Naive thymus-derived CD4-positive, alpha-beta T cell (primary cell): ENCODE results near the gene LRRC31. TPM values are rescaled to one million over a fixed set of nuclear protein-coding genes. Genes with fewer than 3 reads are reported as not detected.

ENCODE experiments used
- ATAC-seq: fragments of 150-1000 bp; cut with Tn5 transposase; 2 replicates; pipeline ENCODE4 v1.10.0; 2021; ENCODE audit warnings: mild to moderate bottlenecking, moderate library complexity
- CTCF ChIA-PET: fragments of 350-600 bp; sonication (Branson Sonifier 250); formaldehyde crosslinking; loops from one replicate; lab custom pipeline; 2021; ENCODE audit warnings: antibody characterized with exemption; lab: Charles Lee
- POLR2A ChIA-PET: fragments of 350-600 bp; sonication (Branson Sonifier 250); formaldehyde crosslinking; loops from one replicate; lab custom pipeline; 2021; ENCODE audit warnings: antibody characterized with exemption, inconsistent platforms; lab: Charles Lee
- DNase-seq, 9 donors: peaks; one replicate each; pipeline versions ENCODE4 v3.0.0 to v3.0.0-alpha.2; 2020 to 2022; ENCODE audit warnings: mixed read lengths in 1 of 9
- H3K27ac ChIP-seq: one replicate; pipeline ENCODE4 v1.7.0; 2013; ENCODE audit warnings: mild to moderate bottlenecking, low read depth, low read length, moderate library complexity
- H3K27me3 ChIP-seq, 2 donors: one replicate each; pipeline ENCODE4 v1.7.0; 2013; ENCODE audit warnings: low read length in 2 of 2, mild to moderate bottlenecking in 2 of 2, moderate library complexity in 2 of 2; ENCODE audit not compliant: control insufficient read depth in 2 of 2, insufficient read depth in 2 of 2
- H3K36me3 ChIP-seq, 3 experiments: 1 replicate in 2 of 3; 2 replicates in 1 of 3; pipeline ENCODE4 v1.7.0; 2013; ENCODE audit warnings: low read length in 3 of 3, mild to moderate bottlenecking in 3 of 3, moderate library complexity in 1 of 3; ENCODE audit not compliant: insufficient read depth in 3 of 3, control insufficient read depth in 2 of 3
- H3K4me1 ChIP-seq, 2 donors: one replicate each; pipeline ENCODE4 v1.7.0; 2013; ENCODE audit warnings: low read length in 2 of 2, mild to moderate bottlenecking in 2 of 2, moderate library complexity in 1 of 2; ENCODE audit not compliant: control insufficient read depth in 2 of 2, insufficient read depth in 2 of 2
- H3K4me3 ChIP-seq: 2 replicates; pipeline ENCODE4 v1.7.0; 2013; ENCODE audit warnings: mild to moderate bottlenecking, low read length
- H3K9me3 ChIP-seq, 3 experiments: 1 replicate in 2 of 3; 2 replicates in 1 of 3; pipeline ENCODE4 v1.7.0; 2013; ENCODE audit warnings: low read length in 3 of 3; ENCODE audit not compliant: control insufficient read depth in 2 of 3
- H3K27ac Mint-ChIP-seq, 9 donors: one replicate each; pipeline ENCODE4 v1.8.0; 2020 to 2022; ENCODE audit warnings: mixed read lengths in 9 of 9, mild to moderate bottlenecking in 8 of 9, moderate library complexity in 5 of 9, inconsistent platforms in 2 of 9
- H3K27me3 Mint-ChIP-seq, 5 donors: one replicate each; pipeline ENCODE4 v1.8.0; 2021 to 2022; ENCODE audit warnings: mixed read lengths in 5 of 5, mild to moderate bottlenecking in 1 of 5
- H3K36me3 Mint-ChIP-seq, 5 donors: one replicate each; pipeline ENCODE4 v1.8.0; 2020 to 2022; ENCODE audit warnings: mixed read lengths in 5 of 5, mild to moderate bottlenecking in 3 of 5, inconsistent platforms in 1 of 5
- H3K4me1 Mint-ChIP-seq, 7 donors: one replicate each; pipeline ENCODE4 v1.8.0; 2020 to 2022; ENCODE audit warnings: mixed read lengths in 7 of 7, mild to moderate bottlenecking in 3 of 7, inconsistent platforms in 1 of 7
- H3K4me3 Mint-ChIP-seq, 10 donors: one replicate each; pipeline ENCODE4 v1.8.0; 2020 to 2022; ENCODE audit warnings: mild to moderate bottlenecking in 10 of 10, mixed read lengths in 10 of 10, moderate library complexity in 6 of 10, inconsistent platforms in 2 of 10
- H3K9me3 Mint-ChIP-seq, 11 donors: one replicate each; pipeline ENCODE4 v1.8.0; 2020 to 2022; ENCODE audit warnings: mixed read lengths in 11 of 11, mild to moderate bottlenecking in 4 of 11, inconsistent platforms in 1 of 11, moderate library complexity in 1 of 11
- intact Hi-C, 2 donors: fragments of 100-400 bp; cut with micrococcal nuclease; formaldehyde crosslinking; loops; one replicate each; pipeline ENCODE4 v1.15.1; 2023
- polyA plus RNA-seq, 2 donors: library from polyadenylated mRNA; unstranded; fragments of 300-500 nt; fragmentation: Illumina TruSeq; gene quantifications; one replicate each; pipeline ENCODE4 v1.2.3, GENCODE V29; 2021
- total RNA-seq, 6 experiments: library from RNA in 5 of 6; stranded (reverse) in 5 of 6; gene quantifications; 1 replicate in 5 of 6; 2 replicates in 1 of 6; pipeline ENCODE4 v1.2.3 and lab custom pipeline; 2021 to 2026

Gene LRRC31
- total and polyA plus RNA-seq, 7 experiments from 2014 or later, result not detected

DNA sequence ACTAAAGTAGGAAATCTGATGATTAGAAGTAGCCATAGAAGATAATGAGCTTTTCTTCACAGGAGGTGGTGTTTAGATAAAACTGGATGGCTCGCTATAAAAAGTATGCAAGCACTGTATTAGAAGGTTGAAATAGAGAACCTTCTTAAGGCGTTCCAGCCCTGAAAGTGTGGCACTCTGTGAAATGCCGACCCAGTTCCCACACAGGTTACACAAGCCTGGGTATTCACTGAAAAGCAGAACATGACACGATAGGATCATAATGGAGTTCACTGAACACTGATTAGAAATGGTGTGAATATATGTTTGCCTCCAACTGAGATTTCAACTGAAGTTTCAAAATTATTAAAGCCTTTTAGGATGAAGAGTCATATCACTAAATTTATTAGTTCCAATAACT, 42.0 kb downstream of the LRRC31 start:
- H3K27ac Mint-ChIP-seq, result no peak overlapping the region
- Histone ChIP-seq H3K4me3 (no peak overlapping the region), H3K27ac (no peak overlapping the region), H3K4me1 (no peaks in the 10 kb centered on the region), H3K36me3 (no peaks in the 10 kb centered on the region), H3K27me3 (no peaks in the 10 kb centered on the region), H3K9me3 (no peaks in the 10 kb centered on the region)
- H3K4me1 Mint-ChIP-seq, result peaks cover 0 to 9% (median 0%) of the 10 kb centered on the region in 7 donors
- CTCF ChIA-PET, result no interaction called here
- ATAC-seq (no peak), DNase-seq (no peak)
- no peaks in the 10 kb centered on the region for H3K9me3 Mint-ChIP-seq
- H3K4me3 Mint-ChIP-seq, result no peak overlapping the region
- POLR2A ChIA-PET, result no interaction called here
- H3K36me3 Mint-ChIP-seq, result peaks cover 0 to 3% (median 0%) of the 10 kb centered on the region in 5 donors
- intact Hi-C loops, result no loop called here
- peaks cover 0 to 10% (median 6%) of the 10 kb centered on the region in 5 donors for H3K27me3 Mint-ChIP-seq

DNA sequence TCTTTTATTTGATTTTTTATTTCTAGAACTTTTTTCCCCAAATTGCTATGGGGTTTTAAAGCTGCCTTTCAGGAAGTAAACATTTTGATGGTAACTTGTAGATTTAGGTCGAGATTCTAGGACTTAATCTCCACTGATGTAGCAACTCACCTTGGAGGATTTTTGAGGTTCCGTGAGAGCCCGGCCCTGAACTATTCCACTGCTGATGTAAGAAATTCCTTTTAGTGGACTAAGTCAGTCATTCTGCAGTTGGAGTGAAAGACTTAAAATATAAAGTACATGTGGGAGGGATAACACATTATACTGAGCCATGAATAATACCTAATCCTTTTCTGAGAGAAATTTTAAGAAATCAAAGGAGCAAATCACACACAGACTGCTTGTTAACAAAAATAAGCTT, 44.4 kb downstream of the LRRC31 start:
- Histone ChIP-seq H3K9me3 (no peaks in the 10 kb centered on the region), H3K27ac (no peak overlapping the region), H3K27me3 (no peaks in the 10 kb centered on the region), H3K4me1 (no peaks in the 10 kb centered on the region), H3K36me3 (no peaks in the 10 kb centered on the region), H3K4me3 (no peak overlapping the region)
- peaks cover 0 to 3% (median 0%) of the 10 kb centered on the region in 5 donors for H3K36me3 Mint-ChIP-seq
- intact Hi-C loops, result no loop called here
- ATAC-seq (no peak), DNase-seq (no peak)
- POLR2A ChIA-PET, result no interaction called here
- H3K27ac Mint-ChIP-seq, result no peak overlapping the region
- peaks cover 6 to 18% (median 13%) of the 10 kb centered on the region in 5 donors for H3K27me3 Mint-ChIP-seq
- H3K9me3 Mint-ChIP-seq, result no peaks in the 10 kb centered on the region
- CTCF ChIA-PET, result interaction anchor here (0.6 kb wide), 1 partner anchor 11 kb away, joined by 3 read pairs; no protein-coding TSS in a partner anchor
- no peak overlapping the region for H3K4me3 Mint-ChIP-seq
- peaks cover 0 to 9% (median 0%) of the 10 kb centered on the region in 7 donors for H3K4me1 Mint-ChIP-seq

DNA sequence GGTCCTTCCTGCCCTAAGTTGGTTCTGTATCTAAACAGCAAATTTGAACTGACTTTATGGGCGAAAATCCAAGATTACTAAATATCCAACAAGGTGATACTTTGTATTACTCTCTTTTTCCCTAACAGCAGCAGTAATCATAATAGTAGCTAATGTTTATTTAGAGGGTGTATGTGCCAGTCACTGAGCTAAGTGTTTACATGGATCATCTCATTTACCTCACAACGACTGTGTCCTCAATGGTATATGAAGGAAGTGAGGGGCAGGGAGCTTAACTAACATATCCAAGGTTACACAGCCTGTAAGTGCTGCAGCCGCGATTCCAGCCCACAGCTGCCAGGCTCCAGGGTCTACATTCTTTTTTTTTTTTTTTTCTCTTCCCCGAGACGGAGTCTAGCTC, 46.8 kb downstream of the LRRC31 start:
- H3K27me3 Mint-ChIP-seq, result peaks cover 11 to 32% (median 23%) of the 10 kb centered on the region in 5 donors
- CTCF ChIA-PET, result no interaction called here
- no peak overlapping the region for H3K4me3 Mint-ChIP-seq
- POLR2A ChIA-PET, result no interaction called here
- no peak overlapping the region for H3K4me3 ChIP-seq
- peaks cover 0 to 3% (median 0%) of the 10 kb centered on the region in 11 donors for H3K9me3 Mint-ChIP-seq
- peaks cover 0 to 4% (median 0%) of the 10 kb centered on the region in 5 donors for H3K36me3 Mint-ChIP-seq
- H3K4me1 ChIP-seq, result no peaks in the 10 kb centered on the region
- H3K27me3 ChIP-seq, result no peaks in the 10 kb centered on the region
- DNase-seq (no peak), ATAC-seq (no peak)
- H3K36me3 ChIP-seq, result no peaks in the 10 kb centered on the region
- no peaks in the 10 kb centered on the region for H3K4me1 Mint-ChIP-seq
- H3K27ac Mint-ChIP-seq, result no peak overlapping the region
- intact Hi-C loops, result no loop called here
- no peak overlapping the region for H3K27ac ChIP-seq
- no peaks in the 10 kb centered on the region for H3K9me3 ChIP-seq

DNA sequence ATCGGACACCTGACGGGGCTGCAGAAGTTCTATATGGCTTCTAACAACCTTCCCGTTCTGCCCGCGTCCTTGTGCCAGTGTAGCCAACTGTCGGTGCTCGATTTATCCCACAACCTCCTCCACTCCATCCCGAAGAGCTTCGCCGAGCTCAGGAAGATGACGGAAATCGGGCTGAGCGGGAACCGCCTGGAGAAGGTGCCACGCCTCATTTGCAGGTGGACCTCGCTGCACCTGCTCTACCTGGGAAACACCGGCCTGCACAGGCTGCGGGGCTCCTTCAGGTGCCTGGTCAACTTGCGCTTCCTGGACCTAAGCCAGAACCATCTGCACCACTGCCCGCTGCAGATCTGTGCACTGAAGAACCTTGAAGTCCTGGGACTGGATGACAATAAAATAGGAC, 47.2 kb downstream of the LRRC31 start:
- Histone ChIP-seq H3K27me3 (no peaks in the 10 kb centered on the region), H3K4me1 (no peaks in the 10 kb centered on the region), H3K4me3 (no peak overlapping the region), H3K36me3 (no peaks in the 10 kb centered on the region), H3K27ac (no peak overlapping the region), H3K9me3 (no peaks in the 10 kb centered on the region)
- DNase-seq (no peak), ATAC-seq (no peak)
- Mint-ChIP-seq H3K4me1 (no peaks in the 10 kb centered on the region), H3K9me3 (peaks cover 0 to 3% (median 0%) of the 10 kb centered on the region in 11 donors), H3K27ac (no peak overlapping the region), H3K4me3 (no peak overlapping the region), H3K27me3 (peaks cover 12 to 35% (median 26%) of the 10 kb centered on the region in 5 donors), H3K36me3 (peaks cover 0 to 4% (median 0%) of the 10 kb centered on the region in 5 donors)
- ChIA-PET POLR2A (no interaction called here), CTCF (no interaction called here)
- intact Hi-C loops, result no loop called here

DNA sequence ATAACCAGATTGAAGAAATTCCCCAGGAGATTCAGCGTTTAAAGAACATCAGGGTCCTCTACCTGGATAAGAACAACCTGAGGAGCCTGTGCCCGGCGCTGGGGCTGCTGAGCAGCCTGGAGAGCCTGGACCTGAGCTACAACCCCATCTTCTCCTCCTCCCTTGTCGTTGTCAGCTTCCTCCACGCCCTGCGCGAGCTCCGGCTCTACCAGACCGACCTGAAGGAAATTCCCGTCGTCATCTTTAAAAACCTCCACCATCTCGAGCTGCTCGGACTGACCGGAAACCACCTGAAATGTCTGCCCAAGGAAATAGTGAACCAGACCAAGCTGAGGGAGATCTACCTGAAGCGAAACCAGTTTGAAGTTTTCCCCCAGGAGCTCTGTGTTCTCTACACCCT, 47.6 kb downstream of the LRRC31 start:
- no peaks in the 10 kb centered on the region for H3K27me3 ChIP-seq
- no peaks in the 10 kb centered on the region for H3K36me3 ChIP-seq
- H3K9me3 ChIP-seq, result no peaks in the 10 kb centered on the region
- Mint-ChIP-seq H3K4me1 (no peaks in the 10 kb centered on the region), H3K27me3 (peaks cover 12 to 40% (median 28%) of the 10 kb centered on the region in 5 donors), H3K9me3 (peaks cover 0 to 4% (median 0%) of the 10 kb centered on the region in 11 donors), H3K27ac (no peak overlapping the region), H3K4me3 (no peak overlapping the region), H3K36me3 (peaks cover 0 to 4% (median 0%) of the 10 kb centered on the region in 5 donors)
- ChIA-PET POLR2A (interaction anchor here (0.6 kb wide), 1 partner anchor 267 kb away, joined by 3 read pairs; no protein-coding TSS in a partner anchor), CTCF (no interaction called here)
- intact Hi-C loops, result no loop called here
- ATAC-seq (no peak), DNase-seq (no peak)
- H3K4me1 ChIP-seq, result no peaks in the 10 kb centered on the region
- no peak overlapping the region for H3K27ac ChIP-seq
- no peak overlapping the region for H3K4me3 ChIP-seq

DNA sequence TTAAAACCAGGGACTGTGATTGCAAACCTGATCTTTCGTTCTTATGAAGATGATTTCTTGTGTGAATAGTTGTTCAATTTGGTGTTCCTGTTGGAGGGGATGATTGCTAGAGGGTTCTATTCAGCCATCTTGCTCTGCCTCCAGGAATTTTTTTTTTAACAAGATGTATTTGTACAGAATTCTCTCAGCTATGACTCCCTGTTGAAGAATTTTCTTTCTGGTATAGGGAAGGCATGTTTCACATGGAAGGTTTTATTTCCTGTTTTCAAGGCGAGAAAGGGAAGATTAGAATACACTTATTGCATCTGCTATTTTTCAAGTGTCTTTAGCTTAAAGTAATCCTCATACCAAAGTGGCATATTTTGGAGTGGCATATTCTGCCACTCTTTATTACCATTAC, 51.4 kb downstream of the LRRC31 start:
- H3K27ac ChIP-seq, result no peak overlapping the region
- peaks cover 0 to 22% (median 10%) of the 10 kb centered on the region in 11 donors for H3K9me3 Mint-ChIP-seq
- POLR2A ChIA-PET, result no interaction called here
- ATAC-seq (no peak), DNase-seq (no peak)
- H3K4me3 Mint-ChIP-seq, result no peak overlapping the region
- H3K27me3 Mint-ChIP-seq, result peaks cover 6 to 51% (median 18%) of the 10 kb centered on the region in 5 donors
- CTCF ChIA-PET, result no interaction called here
- H3K4me3 ChIP-seq, result no peak overlapping the region
- peaks cover 0 to 10% (median 4%) of the 10 kb centered on the region in 5 donors for H3K36me3 Mint-ChIP-seq
- peaks cover 11 to 13% (median 12%) of the 10 kb centered on the region in 7 donors for H3K4me1 Mint-ChIP-seq
- no peaks in the 10 kb centered on the region for H3K27me3 ChIP-seq
- no peaks in the 10 kb centered on the region for H3K36me3 ChIP-seq
- H3K9me3 ChIP-seq, result no peaks in the 10 kb centered on the region
- H3K4me1 ChIP-seq, result peaks cover 0 to 4% of the 10 kb centered on the region in 2 donors
- no peak overlapping the region for H3K27ac Mint-ChIP-seq
- intact Hi-C loops, result no loop called here

DNA sequence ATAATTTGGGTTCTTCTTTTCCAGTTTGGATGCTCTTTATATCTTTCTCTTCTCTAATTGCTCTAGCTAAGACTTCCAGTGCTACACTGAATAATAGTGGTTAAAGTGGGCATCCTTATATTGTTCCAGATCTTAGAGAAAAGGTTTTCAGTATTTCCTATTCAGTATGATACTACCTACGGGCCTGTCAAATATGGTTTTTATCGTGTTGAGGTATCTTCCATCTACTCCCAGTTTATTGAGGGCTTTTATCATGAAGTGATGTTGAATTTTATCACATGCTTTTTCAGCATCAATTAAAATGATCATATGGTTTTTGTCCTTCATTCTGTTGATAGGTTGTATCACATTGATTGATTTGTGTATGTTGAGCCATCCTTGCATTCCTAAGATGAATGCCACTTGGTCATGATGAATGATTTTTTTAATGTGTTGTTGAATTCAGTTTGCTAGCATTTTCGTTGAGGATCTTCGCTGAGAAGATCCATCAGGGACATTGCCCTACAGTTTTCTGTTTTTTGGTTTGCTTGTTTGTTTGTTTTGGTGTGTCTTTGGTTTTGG, 54.1 kb downstream of the LRRC31 start:
- ATAC-seq, result no peak
- POLR2A ChIA-PET, result no interaction called here
- Histone ChIP-seq H3K27ac (no peak overlapping the region), H3K36me3 (peaks cover 0 to 6% (median 0%) of the 10 kb centered on the region in 3 experiments), H3K4me1 (peaks cover 4 to 6% of the 10 kb centered on the region in 2 donors), H3K27me3 (no peaks in the 10 kb centered on the region), H3K9me3 (no peaks in the 10 kb centered on the region), H3K4me3 (no peak overlapping the region)
- peaks cover 6 to 42% (median 15%) of the 10 kb centered on the region in 5 donors for H3K27me3 Mint-ChIP-seq
- H3K9me3 Mint-ChIP-seq, result peaks cover 0 to 22% (median 10%) of the 10 kb centered on the region in 11 donors
- peaks cover 0 to 10% (median 4%) of the 10 kb centered on the region in 5 donors for H3K36me3 Mint-ChIP-seq
- peaks cover 18 to 25% (median 24%) of the 10 kb centered on the region in 7 donors for H3K4me1 Mint-ChIP-seq
- DNase-seq, result no peak
- intact Hi-C loops, result no loop called here
- no peak overlapping the region for H3K27ac Mint-ChIP-seq
- no peak overlapping the region for H3K4me3 Mint-ChIP-seq
- CTCF ChIA-PET, result no interaction called here
